Liver (tissue), 9 donors: ENCODE data around the gene SPATS2. TPM values are rescaled to one million over a fixed set of nuclear protein-coding genes. Genes with fewer than 3 reads are reported as not detected.

Source experiments
- DNase-seq: peaks from one replicate; pipeline ENCODE4 v3.0.0-alpha.2; 2017; ENCODE audit warnings: low spot score
- H3K27ac ChIP-seq, 2 donors: one replicate each; pipeline ENCODE4 v1.7.0; 2013; ENCODE audit warnings: inconsistent platforms in 2 of 2, low read length in 2 of 2, control low read depth in 1 of 2, low read depth in 1 of 2, mild to moderate bottlenecking in 1 of 2
- H3K27me3 ChIP-seq, 4 donors: one replicate each; pipeline versions ENCODE4 v1.6.1 to v1.7.0; 2013; ENCODE audit warnings: low read length in 3 of 4, inconsistent platforms in 1 of 4, mild to moderate bottlenecking in 1 of 4, moderate library complexity in 1 of 4; ENCODE audit not compliant: control insufficient read depth in 4 of 4, insufficient read depth in 4 of 4
- H3K36me3 ChIP-seq, 4 donors: one replicate each; pipeline versions ENCODE4 v1.6.1 to v1.7.0; 2013; ENCODE audit warnings: low read length in 3 of 4, mild to moderate bottlenecking in 3 of 4, low read depth in 1 of 4, moderate library complexity in 1 of 4; ENCODE audit not compliant: control insufficient read depth in 4 of 4, insufficient read depth in 3 of 4
- H3K4me1 ChIP-seq, 4 donors: one replicate each; pipeline versions ENCODE4 v1.6.1 to v1.7.0; 2013; ENCODE audit warnings: low read length in 3 of 4, mild to moderate bottlenecking in 3 of 4, moderate library complexity in 1 of 4; ENCODE audit not compliant: control insufficient read depth in 4 of 4, insufficient read depth in 4 of 4
- H3K4me3 ChIP-seq, 3 donors: one replicate each; pipeline versions ENCODE4 v1.6.1 to v1.7.0; 2013; ENCODE audit warnings: low read length in 3 of 3, control low read depth in 1 of 3, low read depth in 1 of 3, mild to moderate bottlenecking in 1 of 3
- H3K9ac ChIP-seq, 2 donors: one replicate each; pipeline ENCODE4 v1.7.0; 2013; ENCODE audit warnings: low read length in 2 of 2, mild to moderate bottlenecking in 2 of 2, moderate library complexity in 2 of 2, control low read depth in 1 of 2, low read depth in 1 of 2
- H3K9me3 ChIP-seq, 4 donors: one replicate each; pipeline versions ENCODE4 v1.6.1 to v1.7.0; 2013; ENCODE audit warnings: low read length in 3 of 4; ENCODE audit not compliant: control insufficient read depth in 4 of 4
- CTCF ChIP-seq: fragments of 150-350 bp; IDR thresholded peaks from 2 replicates; pipeline ENCODE4 v1.5.1; 2017; ENCODE audit warnings: improper control_type of control experiment, low read depth, low read length; ENCODE audit not compliant: missing input control
- EGR1 ChIP-seq, 2 donors: IDR thresholded peaks; 2 replicates each; pipeline ENCODE4 v1.6.1; 2016 to 2018; ENCODE audit warnings: antibody characterized with exemption in 2 of 2, low read depth in 2 of 2
- FOXA1 ChIP-seq: IDR thresholded peaks from 2 replicates; pipeline ENCODE4 v1.6.1; 2016; ENCODE audit warnings: antibody characterized with exemption
- FOXA2 ChIP-seq: IDR thresholded peaks from 2 replicates; pipeline ENCODE4 v1.6.1; 2016; ENCODE audit warnings: antibody characterized with exemption
- GABPA ChIP-seq, 2 donors: IDR thresholded peaks in 1 of 2; conservative IDR thresholded peaks in 1 of 2; 2 replicates each; pipeline ENCODE4 v1.6.1; 2016; ENCODE audit warnings: antibody characterized with exemption in 2 of 2, mild to moderate bottlenecking in 1 of 2, moderate library complexity in 1 of 2
- HNF4A ChIP-seq, 2 donors: conservative IDR thresholded peaks; 2 replicates each; pipeline ENCODE4 v1.6.1; 2016; ENCODE audit warnings: antibody characterized with exemption in 2 of 2, mild to moderate bottlenecking in 2 of 2
- HNF4G ChIP-seq: IDR thresholded peaks from 2 replicates; pipeline ENCODE4 v1.6.1; 2016; ENCODE audit warnings: antibody characterized with exemption
- JUND ChIP-seq, 2 donors: IDR thresholded peaks; 2 replicates each; pipeline ENCODE4 v1.6.1; 2016; ENCODE audit warnings: antibody characterized with exemption in 2 of 2
- MAX ChIP-seq: IDR thresholded peaks from 2 replicates; pipeline ENCODE4 v1.6.1; 2016; ENCODE audit warnings: antibody characterized with exemption
- NR2F2 ChIP-seq: IDR thresholded peaks from 2 replicates; pipeline ENCODE4 v1.6.1; 2016; ENCODE audit warnings: antibody characterized with exemption
- RAD21 ChIP-seq, 2 donors: IDR thresholded peaks; 2 replicates each; pipeline ENCODE4 v1.6.1; 2016; ENCODE audit warnings: antibody characterized with exemption in 2 of 2, mild to moderate bottlenecking in 2 of 2
- REST ChIP-seq: IDR thresholded peaks from 2 replicates; pipeline ENCODE4 v1.6.1; 2016; ENCODE audit warnings: antibody characterized with exemption, mild to moderate bottlenecking
- RXRA ChIP-seq, 2 donors: IDR thresholded peaks; 2 replicates each; pipeline ENCODE4 v1.6.1; 2017 to 2018; ENCODE audit warnings: antibody characterized with exemption in 2 of 2, mild to moderate bottlenecking in 1 of 2
- SP1 ChIP-seq: IDR thresholded peaks from 2 replicates; pipeline ENCODE4 v1.6.1; 2018; ENCODE audit warnings: antibody characterized with exemption, mild to moderate bottlenecking
- TAF1 ChIP-seq: conservative IDR thresholded peaks from 2 replicates; pipeline ENCODE4 v1.6.1; 2016; ENCODE audit warnings: antibody characterized with exemption, mild to moderate bottlenecking
- WGBS: extraction: QIAGEN DNeasy Blood & Tissue Kit; methylation state at CpG from one replicate; pipeline ENCODE4 v1.1.7; 2013; 5-methylcytosine and 5-hydroxymethylcytosine counted together
- polyA plus RNA-seq, 2 donors: library from polyadenylated mRNA; stranded (reverse) in 1 of 2; unstranded in 1 of 2; fragments of 200-250 nt in 1 of 2; fragments of >200 nt in 1 of 2; fragmentation: Nextera tagmentation in 1 of 2; extraction: Ambion mirVana in 1 of 2; gene quantifications; one replicate each; pipeline versions ENCODE4 v1.2.1 to v1.2.3, GENCODE V29; 2013 to 2015
- total RNA-seq, 2 donors: library from RNA; depleted of rRNA; stranded (reverse); fragments of >200 nt; gene quantifications; one replicate each; pipeline ENCODE4 v1.2.3, GENCODE V29; 2014
- TF ChIP-seq, protein P1 (sequence below): IDR thresholded peaks from 2 replicates; pipeline ENCODE4 v1.6.1; 2016; ENCODE audit warnings: antibody characterized with exemption
- TF ChIP-seq, protein P2 (sequence below): IDR thresholded peaks from 2 replicates; pipeline ENCODE4 v1.6.1; 2016; ENCODE audit warnings: antibody characterized with exemption
- donor health status: healthy.
- donor health status: healthy.
- donor health status: healthy.
- donor health status: healthy.
- donor health status: healthy.

SPATS2 gene
- total and polyA plus RNA-seq, 4 donors, result 2.4 to 5.2 (median 4.5) TPM

DNA sequence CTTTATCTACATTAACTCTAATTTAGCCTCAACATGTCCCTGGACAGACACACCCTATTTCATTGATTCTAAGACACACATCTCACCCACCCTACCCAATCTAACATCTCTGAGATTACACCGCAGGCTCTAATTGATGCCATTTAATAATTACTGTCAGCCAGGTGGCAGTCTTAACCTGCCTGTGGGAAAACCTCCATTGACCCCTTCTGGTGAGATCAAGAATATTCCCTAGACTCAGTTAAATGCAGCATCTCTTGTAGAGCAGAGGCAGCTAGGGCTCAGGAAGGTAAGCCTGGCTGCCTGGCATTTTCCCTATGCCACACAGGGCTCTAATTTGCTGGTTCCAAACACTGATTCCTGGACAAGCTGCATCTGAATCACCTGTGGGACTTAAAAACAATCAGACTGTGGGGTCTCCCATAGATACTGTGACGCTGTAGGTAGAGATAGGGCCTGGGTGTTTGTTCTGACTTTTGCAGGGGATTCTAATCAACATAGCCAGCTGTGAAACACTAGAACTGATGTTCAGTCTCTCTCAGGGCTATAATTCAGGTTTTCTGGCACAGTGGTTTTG lies 186.3 kb downstream of the SPATS2 start:
- Histone ChIP-seq H3K9ac (no peak overlapping the region), H3K27me3 (peaks cover 0 to 5% (median 0%) of the 10 kb centered on the region in 4 donors), H3K36me3 (peaks cover 4 to 9% (median 7%) of the 10 kb centered on the region in 4 donors), H3K4me3 (no peak overlapping the region), H3K9me3 (no peaks in the 10 kb centered on the region), H3K27ac (no peak overlapping the region), H3K4me1 (peaks cover 7 to 48% (median 30%) of the 10 kb centered on the region in 4 donors)
- 71% methylated on average over 2 of the region's 2 CpGs for WGBS
- TF ChIP-seq FOXA1, result no peak
- TF ChIP-seq, protein P1, sequence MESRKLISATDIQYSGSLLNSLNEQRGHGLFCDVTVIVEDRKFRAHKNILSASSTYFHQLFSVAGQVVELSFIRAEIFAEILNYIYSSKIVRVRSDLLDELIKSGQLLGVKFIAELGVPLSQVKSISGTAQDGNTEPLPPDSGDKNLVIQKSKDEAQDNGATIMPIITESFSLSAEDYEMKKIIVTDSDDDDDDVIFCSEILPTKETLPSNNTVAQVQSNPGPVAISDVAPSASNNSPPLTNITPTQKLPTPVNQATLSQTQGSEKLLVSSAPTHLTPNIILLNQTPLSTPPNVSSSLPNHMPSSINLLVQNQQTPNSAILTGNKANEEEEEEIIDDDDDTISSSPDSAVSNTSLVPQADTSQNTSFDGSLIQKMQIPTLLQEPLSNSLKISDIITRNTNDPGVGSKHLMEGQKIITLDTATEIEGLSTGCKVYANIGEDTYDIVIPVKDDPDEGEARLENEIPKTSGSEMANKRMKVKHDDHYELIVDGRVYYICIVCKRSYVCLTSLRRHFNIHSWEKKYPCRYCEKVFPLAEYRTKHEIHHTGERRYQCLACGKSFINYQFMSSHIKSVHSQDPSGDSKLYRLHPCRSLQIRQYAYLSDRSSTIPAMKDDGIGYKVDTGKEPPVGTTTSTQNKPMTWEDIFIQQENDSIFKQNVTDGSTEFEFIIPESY, result no peak
- TF ChIP-seq REST, result no peak
- peak; percentile 61 to 65 for TF ChIP-seq RAD21 (IDR thresholded peaks at IDR 0.05)
- TF ChIP-seq GABPA (IDR thresholded peaks at IDR 0.05 in 1 of 2, conservative IDR thresholded peaks at IDR 0.05 in 1 of 2), result no peak
- peak; percentile 33 for TF ChIP-seq CTCF
- no peak for TF ChIP-seq HNF4G
- no peak for TF ChIP-seq RXRA (IDR thresholded peaks at IDR 0.05)
- TF ChIP-seq NR2F2, result no peak
- TF ChIP-seq HNF4A (conservative IDR thresholded peaks at IDR 0.05), result no peak
- TF ChIP-seq SP1, result no peak
- TF ChIP-seq TAF1, result no peak
- DNase-seq, result no peak

DNA sequence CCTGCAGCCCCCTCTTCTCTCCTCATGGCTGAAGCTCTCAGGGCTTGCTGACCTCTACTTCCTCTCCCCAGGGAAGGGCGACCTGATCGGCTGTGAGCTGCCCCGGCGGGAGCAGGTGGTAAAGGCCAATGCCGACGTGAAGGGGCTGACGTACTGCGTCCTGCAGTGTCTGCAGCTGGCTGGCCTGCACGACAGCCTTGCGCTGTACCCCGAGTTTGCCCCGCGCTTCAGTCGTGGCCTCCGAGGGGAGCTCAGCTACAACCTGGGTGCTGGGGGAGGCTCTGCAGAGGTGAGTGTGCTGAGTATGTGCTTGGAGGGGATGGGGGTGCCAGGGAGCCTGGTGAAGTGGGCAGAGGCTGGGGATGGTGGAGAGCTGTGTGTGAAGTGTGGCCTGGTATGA lies 187.0 kb downstream of the SPATS2 start:
- Histone ChIP-seq H3K4me1 (peaks cover 5 to 43% (median 26%) of the 10 kb centered on the region in 4 donors), H3K9ac (no peak overlapping the region), H3K27ac (no peak overlapping the region), H3K36me3 (peaks cover 8 to 15% (median 11%) of the 10 kb centered on the region in 4 donors), H3K27me3 (peaks cover 0 to under 1% (median 0%) of the 10 kb centered on the region in 4 donors), H3K9me3 (no peaks in the 10 kb centered on the region), H3K4me3 (no peak overlapping the region)
- 81% methylated on average over 15 of the region's 15 CpGs for WGBS
- DNase-seq, result no peak
- TF ChIP-seq SP1, result no peak
- TF ChIP-seq JUND (IDR thresholded peaks at IDR 0.05), result no peak
- no peak for TF ChIP-seq HNF4A (conservative IDR thresholded peaks at IDR 0.05)
- TF ChIP-seq EGR1 (IDR thresholded peaks at IDR 0.05; ENCODE audit: low read depth in 2 of 2), result no peak
- TF ChIP-seq, protein P1, result no peak
- TF ChIP-seq TAF1, result no peak
- no peak for TF ChIP-seq HNF4G
- no peak for TF ChIP-seq MAX
- TF ChIP-seq GABPA (IDR thresholded peaks at IDR 0.05 in 1 of 2, conservative IDR thresholded peaks at IDR 0.05 in 1 of 2), result no peak
- TF ChIP-seq, protein P2, sequence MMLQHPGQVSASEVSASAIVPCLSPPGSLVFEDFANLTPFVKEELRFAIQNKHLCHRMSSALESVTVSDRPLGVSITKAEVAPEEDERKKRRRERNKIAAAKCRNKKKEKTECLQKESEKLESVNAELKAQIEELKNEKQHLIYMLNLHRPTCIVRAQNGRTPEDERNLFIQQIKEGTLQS, result no peak
- TF ChIP-seq NR2F2, result no peak
- TF ChIP-seq CTCF, result no peak
- TF ChIP-seq FOXA2, result no peak
- TF ChIP-seq RXRA (IDR thresholded peaks at IDR 0.05), result no peak
